ENCODE results near the gene APOL6. TPM values are rescaled to one million over a fixed set of nuclear protein-coding genes. Genes with fewer than 3 reads are reported as not detected.

Gene APOL6
- total RNA-seq, 2 donors from 2014 or later: 8.7 to 14.6 TPM

DNA sequence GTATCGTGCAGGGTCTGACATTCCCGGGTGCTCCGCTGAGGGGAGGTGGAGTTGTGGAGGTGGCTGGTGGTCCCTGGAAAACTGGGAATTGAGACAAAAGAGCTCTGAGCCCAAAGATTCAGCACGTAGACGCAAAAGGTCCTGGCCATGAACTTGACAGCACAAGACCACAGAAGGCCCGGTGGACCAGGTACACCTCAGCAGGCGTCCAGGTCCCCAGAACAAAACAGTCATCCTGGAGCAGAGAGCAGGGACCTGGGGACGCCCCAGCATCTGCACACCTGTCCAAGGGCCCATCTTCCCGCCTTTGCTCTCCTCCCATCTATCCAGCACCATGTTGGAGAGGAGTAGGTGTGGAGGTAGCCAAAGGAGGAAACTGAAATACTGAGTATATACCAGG, 17.4 kb upstream of the APOL6 start:
- H3K36me3 ChIP-seq: no peaks in the 10 kb centered on the region
- 98% methylated on average over 8 of the region's 9 CpGs for WGBS
- intact Hi-C loops (cut with DNase I): no loop called here
- DNase-seq (ENCODE audit: low spot score): no peak
- TF ChIP-seq, protein P1, sequence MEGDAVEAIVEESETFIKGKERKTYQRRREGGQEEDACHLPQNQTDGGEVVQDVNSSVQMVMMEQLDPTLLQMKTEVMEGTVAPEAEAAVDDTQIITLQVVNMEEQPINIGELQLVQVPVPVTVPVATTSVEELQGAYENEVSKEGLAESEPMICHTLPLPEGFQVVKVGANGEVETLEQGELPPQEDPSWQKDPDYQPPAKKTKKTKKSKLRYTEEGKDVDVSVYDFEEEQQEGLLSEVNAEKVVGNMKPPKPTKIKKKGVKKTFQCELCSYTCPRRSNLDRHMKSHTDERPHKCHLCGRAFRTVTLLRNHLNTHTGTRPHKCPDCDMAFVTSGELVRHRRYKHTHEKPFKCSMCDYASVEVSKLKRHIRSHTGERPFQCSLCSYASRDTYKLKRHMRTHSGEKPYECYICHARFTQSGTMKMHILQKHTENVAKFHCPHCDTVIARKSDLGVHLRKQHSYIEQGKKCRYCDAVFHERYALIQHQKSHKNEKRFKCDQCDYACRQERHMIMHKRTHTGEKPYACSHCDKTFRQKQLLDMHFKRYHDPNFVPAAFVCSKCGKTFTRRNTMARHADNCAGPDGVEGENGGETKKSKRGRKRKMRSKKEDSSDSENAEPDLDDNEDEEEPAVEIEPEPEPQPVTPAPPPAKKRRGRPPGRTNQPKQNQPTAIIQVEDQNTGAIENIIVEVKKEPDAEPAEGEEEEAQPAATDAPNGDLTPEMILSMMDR (IDR thresholded peaks at IDR 0.05): no peak
- TF ChIP-seq POLR2AphosphoS5 (IDR thresholded peaks at IDR 0.05) (no peak), POLR2A (IDR thresholded peaks at IDR 0.05) (no peak)
- H3K9me3 ChIP-seq: no peaks in the 10 kb centered on the region
- no peaks in the 10 kb centered on the region for H3K4me1 ChIP-seq (replicated peaks)
- H3K27me3 ChIP-seq (replicated peaks; ENCODE audit: insufficient read depth): no peaks in the 10 kb centered on the region
- no peak overlapping the region for H3K27ac ChIP-seq
- H3K4me3 ChIP-seq: no peak overlapping the region

DNA sequence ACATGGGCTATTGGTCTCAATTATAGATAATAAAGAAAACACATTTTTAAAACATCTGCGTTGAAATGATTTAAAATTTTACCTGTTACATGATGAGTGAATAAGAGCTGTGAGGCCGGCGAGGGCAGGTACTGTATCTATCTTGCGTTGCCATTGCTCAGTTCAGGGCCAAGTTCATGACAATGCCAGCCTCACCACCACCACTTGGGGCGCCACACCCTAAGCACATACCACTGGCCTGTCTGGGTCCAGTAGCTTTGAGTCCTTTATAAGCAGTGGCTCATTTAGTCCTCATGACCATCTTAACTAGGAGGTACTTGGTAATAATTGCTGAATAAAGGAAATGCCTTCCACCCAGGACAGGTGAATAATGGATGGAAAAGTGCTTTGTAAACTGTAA, 16.6 kb upstream of the APOL6 start:
- Histone ChIP-seq H3K4me1 (replicated peaks) (no peaks in the 10 kb centered on the region), H3K36me3 (no peaks in the 10 kb centered on the region), H3K27me3 (replicated peaks; ENCODE audit: insufficient read depth) (no peaks in the 10 kb centered on the region), H3K9me3 (no peaks in the 10 kb centered on the region), H3K4me3 (no peak overlapping the region), H3K27ac (no peak overlapping the region)
- WGBS: 75% methylated on average over 5 of the region's 5 CpGs
- TF ChIP-seq, protein P1 (IDR thresholded peaks at IDR 0.05): peak in 1 of 4 experiments; percentile 35
- TF ChIP-seq POLR2AphosphoS5 (IDR thresholded peaks at IDR 0.05): no peak
- intact Hi-C loops (cut with DNase I): no loop called here
- no peak for DNase-seq (ENCODE audit: low spot score)

DNA sequence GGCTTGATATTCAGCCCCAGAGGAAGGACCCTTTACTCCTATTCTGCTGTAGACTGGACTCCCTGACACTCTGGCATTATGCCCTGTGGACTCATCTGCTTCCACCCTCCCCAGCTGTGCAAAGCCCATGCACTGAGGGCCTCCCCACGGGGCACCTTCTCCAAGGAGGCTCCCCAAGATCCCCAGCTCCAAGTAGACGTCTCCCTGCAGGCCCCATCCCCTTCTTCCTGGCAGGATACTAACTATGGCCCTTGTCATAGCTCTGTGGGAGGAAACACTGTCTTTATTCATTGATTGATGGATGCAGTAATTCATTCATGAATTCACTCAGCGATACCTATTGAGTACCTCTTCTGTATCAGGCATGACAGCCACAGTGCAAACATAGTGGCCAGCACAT, 15.3 kb upstream of the APOL6 start:
- no peaks in the 10 kb centered on the region for H3K36me3 ChIP-seq
- intact Hi-C loops (cut with DNase I): no loop called here
- no peak for DNase-seq (ENCODE audit: low spot score)
- 74% methylated on average over 3 of the region's 3 CpGs for WGBS
- H3K9me3 ChIP-seq: no peaks in the 10 kb centered on the region
- no peak for TF ChIP-seq POLR2AphosphoS5 (IDR thresholded peaks at IDR 0.05)
- no peak for TF ChIP-seq POLR2A (IDR thresholded peaks at IDR 0.05)
- TF ChIP-seq, protein P1 (IDR thresholded peaks at IDR 0.05): no peak
- no peaks in the 10 kb centered on the region for H3K4me1 ChIP-seq (replicated peaks)
- no peak overlapping the region for H3K27ac ChIP-seq
- H3K4me3 ChIP-seq: no peak overlapping the region
- no peaks in the 10 kb centered on the region for H3K27me3 ChIP-seq (replicated peaks; ENCODE audit: insufficient read depth)

DNA sequence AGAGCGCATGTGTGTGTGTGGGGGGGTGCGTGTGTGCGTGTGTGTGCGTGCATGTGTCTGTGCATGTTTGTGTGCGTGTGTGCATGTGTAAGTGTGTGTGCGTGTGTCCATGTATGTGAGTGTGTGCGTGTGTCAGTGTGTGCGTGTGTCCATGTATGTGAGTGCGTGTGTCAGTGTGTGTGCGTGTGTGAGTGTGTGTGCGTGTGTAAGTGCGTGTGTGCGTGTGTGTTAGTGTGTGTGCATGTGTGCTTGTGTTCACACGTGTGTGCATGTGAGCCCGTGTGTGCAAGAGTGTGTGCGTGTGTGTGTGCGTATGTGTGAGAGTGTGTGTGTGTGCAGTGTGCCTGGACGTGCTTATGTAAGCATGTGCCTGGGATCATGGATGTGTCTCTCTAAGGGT, 14.7 kb upstream of the APOL6 start:
- DNase-seq (ENCODE audit: low spot score): no peak
- H3K4me1 ChIP-seq (replicated peaks): no peaks in the 10 kb centered on the region
- H3K4me3 ChIP-seq: no peak overlapping the region
- intact Hi-C loops (cut with DNase I): no loop called here
- H3K9me3 ChIP-seq: no peaks in the 10 kb centered on the region
- no peaks in the 10 kb centered on the region for H3K27me3 ChIP-seq (replicated peaks; ENCODE audit: insufficient read depth)
- no peak for TF ChIP-seq POLR2AphosphoS5 (IDR thresholded peaks at IDR 0.05)
- TF ChIP-seq POLR2A (IDR thresholded peaks at IDR 0.05): no peak
- TF ChIP-seq, protein P1 (IDR thresholded peaks at IDR 0.05): no peak
- H3K27ac ChIP-seq: no peak overlapping the region
- H3K36me3 ChIP-seq: no peaks in the 10 kb centered on the region
- 85% methylated on average over 18 of the region's 18 CpGs for WGBS

DNA sequence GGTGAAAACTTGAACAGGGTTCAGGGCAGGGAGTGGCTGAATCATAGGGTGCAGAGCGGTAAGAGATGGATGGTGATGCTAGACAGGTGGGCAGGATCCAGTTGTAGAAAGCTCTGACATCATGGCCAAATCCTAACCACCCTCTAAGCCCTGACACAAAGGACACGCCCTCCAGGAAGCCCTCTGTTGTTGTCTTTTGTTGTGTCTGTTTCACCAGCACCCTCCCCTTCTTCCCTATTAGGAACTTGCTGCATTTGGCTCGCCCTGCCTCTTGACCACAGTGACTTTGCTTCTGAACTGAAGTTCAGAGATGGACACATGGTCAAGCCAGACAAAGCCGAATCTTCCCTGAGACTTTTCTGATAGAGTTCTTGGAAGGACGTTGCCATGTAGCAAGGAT, 14.2 kb upstream of the APOL6 start:
- Histone ChIP-seq H3K9me3 (no peaks in the 10 kb centered on the region), H3K36me3 (no peaks in the 10 kb centered on the region), H3K4me1 (replicated peaks) (no peaks in the 10 kb centered on the region), H3K4me3 (no peak overlapping the region), H3K27ac (no peak overlapping the region), H3K27me3 (replicated peaks; ENCODE audit: insufficient read depth) (no peaks in the 10 kb centered on the region)
- DNase-seq (ENCODE audit: low spot score): no peak
- intact Hi-C loops (cut with DNase I): no loop called here
- WGBS: 85% methylated on average over 5 of the region's 5 CpGs
- TF ChIP-seq POLR2AphosphoS5 (IDR thresholded peaks at IDR 0.05): no peak

All from prostate gland (tissue), 2 donors.